GM23338 (cell line): ENCODE data around the gene GTSE1. TPM values are rescaled to one million over a fixed set of nuclear protein-coding genes. Genes with fewer than 3 reads are reported as not detected.

Experiments used
- ATAC-seq: fragments of 200-7000 bp; cut with Tn5 transposase; 3 replicates; pipeline ENCODE4 v1.9.1; 2020
- DNase-seq: peaks from one replicate; pipeline ENCODE4 v3.0.0-alpha.2; 2015; ENCODE audit warnings: low spot score
- H2AFZ ChIP-seq: fragments of 200-600 bp; sonication (generic); 2 replicates; pipeline ENCODE4 v1.8.0; 2016; ENCODE audit warnings: antibody characterized with exemption, mild to moderate bottlenecking, moderate library complexity
- H3F3A ChIP-seq: fragments of 200-600 bp; sonication (generic); replicated peaks from 2 replicates; pipeline ENCODE4 v1.8.0; 2017; ENCODE audit warnings: antibody characterized with exemption, mixed run types, low read depth
- H3K27ac ChIP-seq: fragments of 200-600 bp; sonication (generic); 2 replicates; pipeline ENCODE4 v1.6.1; 2016; ENCODE audit warnings: low read depth
- H3K27me3 ChIP-seq: fragments of 200-600 bp; sonication (generic); 2 replicates; pipeline ENCODE4 v1.8.0; 2016; ENCODE audit warnings: mild to moderate bottlenecking, mixed run types, moderate library complexity; ENCODE audit not compliant: insufficient read depth
- H3K36me3 ChIP-seq: fragments of 200-600 bp; sonication (generic); 2 replicates; pipeline ENCODE4 v1.8.0; 2016; ENCODE audit warnings: mild to moderate bottlenecking; ENCODE audit not compliant: insufficient read depth
- H3K4me1 ChIP-seq: fragments of 200-600 bp; sonication (generic); 2 replicates; pipeline ENCODE4 v1.8.0; 2016; ENCODE audit warnings: mild to moderate bottlenecking, moderate library complexity; ENCODE audit not compliant: insufficient read depth
- H3K4me2 ChIP-seq: fragments of 200-600 bp; sonication (generic); 2 replicates; pipeline ENCODE4 v1.7.1; 2017; ENCODE audit warnings: mixed run types
- H3K4me3 ChIP-seq: fragments of 200-600 bp; sonication (generic); 2 replicates; pipeline ENCODE4 v1.6.1; 2016; ENCODE audit warnings: mixed run types
- H3K79me2 ChIP-seq: fragments of 200-600 bp; sonication (generic); replicated peaks from 2 replicates; pipeline ENCODE4 v1.8.0; 2017; ENCODE audit warnings: mild to moderate bottlenecking; ENCODE audit not compliant: insufficient read depth
- H3K9me2 ChIP-seq: fragments of 200-600 bp; sonication (generic); 2 replicates; pipeline ENCODE4 v1.8.0; 2017; ENCODE audit not compliant: insufficient read depth
- H4K20me1 ChIP-seq: fragments of 200-600 bp; sonication (generic); replicated peaks from 2 replicates; pipeline ENCODE4 v1.8.0; 2017; ENCODE audit warnings: mild to moderate bottlenecking; ENCODE audit not compliant: insufficient read depth
- H3K27ac Mint-ChIP-seq: 2 replicates; pipeline ENCODE4 v1.8.0; 2020; ENCODE audit warnings: inconsistent platforms, mild to moderate bottlenecking, moderate library complexity, mixed read lengths
- H3K27me3 Mint-ChIP-seq: 3 replicates; pipeline ENCODE4 v1.8.0; 2022; ENCODE audit warnings: low read depth, mild to moderate bottlenecking, moderate library complexity, mixed read lengths, inconsistent platforms; ENCODE audit not compliant: insufficient read depth, poor library complexity
- H3K36me3 Mint-ChIP-seq: 3 replicates; pipeline ENCODE4 v1.8.0; 2021; ENCODE audit warnings: low read depth, mild to moderate bottlenecking, inconsistent platforms, moderate library complexity, mixed read lengths
- H3K4me1 Mint-ChIP-seq: 3 replicates; pipeline ENCODE4 v1.8.0; 2020; ENCODE audit warnings: mild to moderate bottlenecking, inconsistent platforms, mixed read lengths
- H3K4me3 Mint-ChIP-seq: 3 replicates; pipeline ENCODE4 v1.8.0; 2021; ENCODE audit warnings: moderate library complexity, mild to moderate bottlenecking, inconsistent platforms, mixed read lengths
- H3K9me3 Mint-ChIP-seq: 3 replicates; pipeline ENCODE4 v1.8.0; 2020; ENCODE audit warnings: moderate library complexity, mild to moderate bottlenecking, inconsistent platforms, mixed read lengths
- CREB1 ChIP-seq: fragments of 250-450 bp; sonication (Bioruptor Pico); IDR thresholded peaks from 2 replicates; pipeline ENCODE4 v1.5.0; 2020; ENCODE audit warnings: low read depth, mild to moderate bottlenecking, moderate library complexity
- CTCF ChIP-seq, 2 experiments: fragments of 200-600 bp in 1 of 2; sonication (generic) in 1 of 2; conservative IDR thresholded peaks; 2 replicates each; pipeline versions ENCODE4 v1.5.1 to v1.6.1; 2016 to 2017; ENCODE audit warnings: antibody characterized with exemption in 2 of 2, low read depth in 2 of 2, mild to moderate bottlenecking in 2 of 2, moderate library complexity in 1 of 2
- EZH2 ChIP-seq: fragments of 200-600 bp; sonication (generic); IDR thresholded peaks from one replicate; pipeline ENCODE4 v1.8.0; 2017; ENCODE audit warnings: antibody characterized with exemption, mild to moderate bottlenecking, low read depth; ENCODE audit not compliant: unreplicated experiment
- EZH2phosphoT487 ChIP-seq: fragments of 200-600 bp; sonication (generic); IDR thresholded peaks from one replicate; pipeline ENCODE4 v1.8.1; 2018; ENCODE audit warnings: antibody characterized with exemption; ENCODE audit not compliant: unreplicated experiment
- NANOG ChIP-seq: IDR thresholded peaks from 2 replicates; pipeline ENCODE4 v1.6.1; 2016; ENCODE audit warnings: antibody characterized with exemption, borderline replicate concordance
- STAT1 ChIP-seq: IDR thresholded peaks from one replicate; pipeline ENCODE4 v1.6.1; 2016; ENCODE audit warnings: antibody characterized with exemption; ENCODE audit not compliant: unreplicated experiment
- ZNF331 ChIP-seq: fragments of 250-450 bp; sonication (Bioruptor Pico); IDR thresholded peaks from 2 replicates; pipeline ENCODE4 v1.5.0; 2020; ENCODE audit warnings: low read depth, mild to moderate bottlenecking, moderate library complexity
- polyA plus RNA-seq: library from polyadenylated mRNA; unstranded; fragments of >200 nt; fragmentation: Nextera tagmentation; extraction: Ambion mirVana; gene quantifications from 2 replicates; pipeline ENCODE4 v1.2.1, GENCODE V29; 2016
- total RNA-seq: library from RNA; depleted of rRNA; stranded (reverse); fragments of >200 nt; shearing (Covaris generic); gene quantifications from 2 replicates; pipeline ENCODE4 v1.2.3, GENCODE V29; 2014
- TF ChIP-seq, protein P1 (sequence below): IDR thresholded peaks from one replicate; pipeline ENCODE4 v1.6.1; 2018; ENCODE audit warnings: antibody characterized with exemption; ENCODE audit not compliant: unreplicated experiment
- TF ChIP-seq, protein P2 (sequence below): IDR thresholded peaks from 2 replicates; pipeline ENCODE4 v1.6.1; 2016; ENCODE audit warnings: antibody characterized with exemption

GTSE1 gene
- total and polyA plus RNA-seq, 2 experiments from 2014 or later = 26.3 to 28.6 TPM

- TF ChIP-seq, protein P1, sequence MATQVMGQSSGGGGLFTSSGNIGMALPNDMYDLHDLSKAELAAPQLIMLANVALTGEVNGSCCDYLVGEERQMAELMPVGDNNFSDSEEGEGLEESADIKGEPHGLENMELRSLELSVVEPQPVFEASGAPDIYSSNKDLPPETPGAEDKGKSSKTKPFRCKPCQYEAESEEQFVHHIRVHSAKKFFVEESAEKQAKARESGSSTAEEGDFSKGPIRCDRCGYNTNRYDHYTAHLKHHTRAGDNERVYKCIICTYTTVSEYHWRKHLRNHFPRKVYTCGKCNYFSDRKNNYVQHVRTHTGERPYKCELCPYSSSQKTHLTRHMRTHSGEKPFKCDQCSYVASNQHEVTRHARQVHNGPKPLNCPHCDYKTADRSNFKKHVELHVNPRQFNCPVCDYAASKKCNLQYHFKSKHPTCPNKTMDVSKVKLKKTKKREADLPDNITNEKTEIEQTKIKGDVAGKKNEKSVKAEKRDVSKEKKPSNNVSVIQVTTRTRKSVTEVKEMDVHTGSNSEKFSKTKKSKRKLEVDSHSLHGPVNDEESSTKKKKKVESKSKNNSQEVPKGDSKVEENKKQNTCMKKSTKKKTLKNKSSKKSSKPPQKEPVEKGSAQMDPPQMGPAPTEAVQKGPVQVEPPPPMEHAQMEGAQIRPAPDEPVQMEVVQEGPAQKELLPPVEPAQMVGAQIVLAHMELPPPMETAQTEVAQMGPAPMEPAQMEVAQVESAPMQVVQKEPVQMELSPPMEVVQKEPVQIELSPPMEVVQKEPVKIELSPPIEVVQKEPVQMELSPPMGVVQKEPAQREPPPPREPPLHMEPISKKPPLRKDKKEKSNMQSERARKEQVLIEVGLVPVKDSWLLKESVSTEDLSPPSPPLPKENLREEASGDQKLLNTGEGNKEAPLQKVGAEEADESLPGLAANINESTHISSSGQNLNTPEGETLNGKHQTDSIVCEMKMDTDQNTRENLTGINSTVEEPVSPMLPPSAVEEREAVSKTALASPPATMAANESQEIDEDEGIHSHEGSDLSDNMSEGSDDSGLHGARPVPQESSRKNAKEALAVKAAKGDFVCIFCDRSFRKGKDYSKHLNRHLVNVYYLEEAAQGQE = no peak
- no peak for TF ChIP-seq EZH2phosphoT487
Observed at GRCh38 chr22:46360891-46361290, 64.2 kb downstream of the GTSE1 start (continued).

DNA sequence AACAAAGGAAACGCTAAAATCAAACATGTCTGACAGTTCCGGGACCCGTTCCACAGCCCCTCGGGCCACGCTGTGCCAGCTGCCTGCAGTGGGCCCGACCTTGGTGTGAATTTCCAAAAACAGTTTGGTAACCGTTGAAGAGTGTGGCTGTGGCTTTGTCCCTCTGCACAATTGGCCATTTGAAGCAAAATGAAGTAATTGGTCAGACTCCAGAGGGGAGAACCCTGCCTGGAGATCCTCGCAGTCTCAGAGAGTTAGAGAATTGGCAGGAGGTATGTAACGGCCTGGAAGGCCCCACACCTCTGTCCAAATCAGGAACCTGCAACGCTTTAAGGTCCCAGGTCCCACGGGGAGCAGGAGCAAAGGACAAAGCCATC is 65.1 kb downstream of the GTSE1 start:
- H3K9me2 ChIP-seq = no peaks in the 10 kb centered on the region
- DNase-seq (no peak), ATAC-seq (no peak)
- no peak overlapping the region for H2AFZ ChIP-seq
- peaks cover 2% of the 10 kb centered on the region; the same call in 1 of the 3 replicates for H3K9me3 Mint-ChIP-seq
- no peaks in the 10 kb centered on the region for H3K4me1 ChIP-seq
- H3K27me3 ChIP-seq = no peaks in the 10 kb centered on the region
- no peaks in the 10 kb centered on the region for H3K36me3 ChIP-seq
- no peak overlapping the region for H3K27ac ChIP-seq
- H3K4me1 Mint-ChIP-seq = no peaks in the 10 kb centered on the region; the same call in 1 of the 3 replicates
- H3K27ac Mint-ChIP-seq = no peak overlapping the region
- peaks cover 2% of the 10 kb centered on the region for H3K27me3 Mint-ChIP-seq
- H3K4me3 ChIP-seq = no peak overlapping the region
- no peaks in the 10 kb centered on the region for H3F3A ChIP-seq
- peaks cover 25% of the 10 kb centered on the region for H3K36me3 Mint-ChIP-seq
- H3K4me2 ChIP-seq = no peak overlapping the region
- TF ChIP-seq CREB1 (CRISPR knock-in tag) = no peak
- no peak for TF ChIP-seq NANOG
- TF ChIP-seq EZH2 = no peak
- H4K20me1 ChIP-seq = peaks cover 5% of the 10 kb centered on the region; the same call in 1 of the 2 replicates
- no peaks in the 10 kb centered on the region for H3K79me2 ChIP-seq
- H3K4me3 Mint-ChIP-seq = no peak overlapping the region

GRCh38 chr22:46362203-46362933 is 65.7 kb downstream of the GTSE1 start:
- Histone ChIP-seq H3F3A (no peaks in the 10 kb centered on the region), H2AFZ (no peak overlapping the region), H3K4me2 (no peak overlapping the region), H3K9me2 (no peaks in the 10 kb centered on the region), H3K79me2 (no peaks in the 10 kb centered on the region), H3K4me1 (no peaks in the 10 kb centered on the region), H3K4me3 (no peak overlapping the region), H3K27ac (no peak overlapping the region), H4K20me1 (peaks cover 5% of the 10 kb centered on the region; the same call in 1 of the 2 replicates), H3K27me3 (no peaks in the 10 kb centered on the region), H3K36me3 (no peaks in the 10 kb centered on the region)
- Mint-ChIP-seq H3K4me1 (no peaks in the 10 kb centered on the region; the same call in 1 of the 3 replicates), H3K4me3 (no peak overlapping the region), H3K27ac (no peak overlapping the region), H3K9me3 (peaks cover 2% of the 10 kb centered on the region; the same call in 1 of the 3 replicates), H3K27me3 (peaks cover 2% of the 10 kb centered on the region), H3K36me3 (peaks cover 22% of the 10 kb centered on the region)
- ATAC-seq (no peak), DNase-seq (no peak)
- TF ChIP-seq, protein P2, sequence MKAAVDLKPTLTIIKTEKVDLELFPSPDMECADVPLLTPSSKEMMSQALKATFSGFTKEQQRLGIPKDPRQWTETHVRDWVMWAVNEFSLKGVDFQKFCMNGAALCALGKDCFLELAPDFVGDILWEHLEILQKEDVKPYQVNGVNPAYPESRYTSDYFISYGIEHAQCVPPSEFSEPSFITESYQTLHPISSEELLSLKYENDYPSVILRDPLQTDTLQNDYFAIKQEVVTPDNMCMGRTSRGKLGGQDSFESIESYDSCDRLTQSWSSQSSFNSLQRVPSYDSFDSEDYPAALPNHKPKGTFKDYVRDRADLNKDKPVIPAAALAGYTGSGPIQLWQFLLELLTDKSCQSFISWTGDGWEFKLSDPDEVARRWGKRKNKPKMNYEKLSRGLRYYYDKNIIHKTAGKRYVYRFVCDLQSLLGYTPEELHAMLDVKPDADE = no peak
- TF ChIP-seq ZNF331 (CRISPR knock-in tag) = no peak
- TF ChIP-seq CTCF (conservative IDR thresholded peaks at IDR 0.05; ENCODE audit: low read depth in 2 of 2) = no peak
- no peak for TF ChIP-seq EZH2
- TF ChIP-seq EZH2phosphoT487 = no peak
- no peak for TF ChIP-seq STAT1
